Cardiac fibroblast (primary cell): Measurements from ENCODE around the gene PALD1.

Experiments
- DNase-seq, 2 donors: peaks; one replicate each; pipeline versions ENCODE4 v3.0.0 to v3.0.0-alpha.2; 2010; ENCODE audit warnings: low read depth in 2 of 2
- H3K4me3 ChIP-seq, 2 donors: replicated peaks in 1 of 2; 1 replicate in 1 of 2; 2 replicates in 1 of 2; pipeline ENCODE4 v1.5.1; 2011; ENCODE audit warnings: low read depth in 2 of 2, low read length in 2 of 2, mild to moderate bottlenecking in 2 of 2, moderate library complexity in 1 of 2
- CTCF ChIP-seq: IDR thresholded peaks from one replicate; pipeline ENCODE4 v1.5.1; 2011; ENCODE audit warnings: low read depth, mild to moderate bottlenecking, low read length, inconsistent platforms

PALD1 gene

GRCh38 chr10:70589762-70590654 is 111.4 kb downstream of the PALD1 start:
- peak; percentile 63 to 67 for DNase-seq
- TF ChIP-seq CTCF, result no peak
- H3K4me3 ChIP-seq, result no peak overlapping the region

DNA sequence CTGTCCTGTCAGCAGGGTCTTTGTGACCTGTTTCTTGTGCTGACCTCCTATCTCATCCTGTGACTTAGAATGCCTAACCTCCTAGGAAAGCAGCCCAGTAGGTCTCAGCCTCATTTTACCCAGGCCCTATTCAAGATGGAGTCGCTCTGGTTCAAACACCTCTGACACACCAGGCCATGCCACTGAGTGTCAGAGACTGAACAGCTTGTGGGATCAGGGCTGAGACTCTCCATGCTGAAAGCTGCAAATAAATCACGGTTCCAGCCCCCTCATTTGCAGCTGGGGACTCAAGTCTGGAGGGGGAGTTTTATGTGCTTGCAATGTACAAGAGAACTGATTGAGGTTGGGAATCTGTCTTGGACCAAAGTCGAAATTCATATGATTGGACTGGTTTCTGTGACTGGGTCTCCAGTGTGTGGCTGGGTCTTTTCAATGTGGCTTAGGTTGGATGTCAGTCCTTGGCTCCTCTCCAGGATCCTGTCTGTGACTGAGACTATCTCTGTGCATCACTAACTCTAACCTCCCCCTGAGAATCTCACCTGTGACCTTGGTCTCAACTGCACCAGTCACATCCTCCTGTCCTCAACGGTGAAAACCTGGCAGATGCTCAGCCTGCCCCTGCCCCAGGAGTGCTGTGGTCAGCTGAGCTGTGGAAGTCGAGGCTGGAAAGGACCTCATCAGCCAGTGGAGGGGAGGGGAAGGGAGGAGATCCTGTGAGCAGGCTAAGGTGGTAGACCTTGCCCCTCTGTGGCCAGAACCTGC is 112.3 kb downstream of the PALD1 start:
- DNase-seq, result no peak
- H3K4me3 ChIP-seq, result no peak overlapping the region
- TF ChIP-seq CTCF, result no peak

DNA sequence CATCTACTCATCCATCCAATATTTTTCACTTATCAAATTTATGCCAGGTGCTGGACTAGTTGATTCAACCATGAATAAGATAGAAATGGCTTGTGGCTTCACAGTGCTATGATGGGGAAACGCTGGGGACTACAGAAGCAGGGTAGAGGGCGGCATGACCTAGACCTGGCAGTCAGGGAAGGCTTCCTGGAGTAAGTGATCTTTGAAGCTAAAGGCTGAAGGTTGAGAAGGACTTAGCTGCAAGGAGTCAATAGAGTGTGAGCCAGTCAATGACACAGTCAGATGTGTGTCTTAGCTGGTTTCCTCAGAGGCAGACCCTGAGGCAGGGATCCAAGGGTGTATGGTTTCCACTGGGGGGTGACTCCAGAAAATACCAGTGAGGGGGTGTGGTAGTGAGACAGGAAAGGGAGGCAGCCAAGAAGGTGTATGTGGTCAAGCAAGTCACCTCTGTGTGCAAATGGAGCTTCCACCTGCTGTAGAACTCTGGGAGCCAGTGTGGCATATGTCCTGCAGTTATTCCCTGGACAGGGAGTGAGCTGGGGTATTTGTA is 113.7 kb downstream of the PALD1 start:
- no peak overlapping the region for H3K4me3 ChIP-seq
- no peak for TF ChIP-seq CTCF
- no peak for DNase-seq

DNA sequence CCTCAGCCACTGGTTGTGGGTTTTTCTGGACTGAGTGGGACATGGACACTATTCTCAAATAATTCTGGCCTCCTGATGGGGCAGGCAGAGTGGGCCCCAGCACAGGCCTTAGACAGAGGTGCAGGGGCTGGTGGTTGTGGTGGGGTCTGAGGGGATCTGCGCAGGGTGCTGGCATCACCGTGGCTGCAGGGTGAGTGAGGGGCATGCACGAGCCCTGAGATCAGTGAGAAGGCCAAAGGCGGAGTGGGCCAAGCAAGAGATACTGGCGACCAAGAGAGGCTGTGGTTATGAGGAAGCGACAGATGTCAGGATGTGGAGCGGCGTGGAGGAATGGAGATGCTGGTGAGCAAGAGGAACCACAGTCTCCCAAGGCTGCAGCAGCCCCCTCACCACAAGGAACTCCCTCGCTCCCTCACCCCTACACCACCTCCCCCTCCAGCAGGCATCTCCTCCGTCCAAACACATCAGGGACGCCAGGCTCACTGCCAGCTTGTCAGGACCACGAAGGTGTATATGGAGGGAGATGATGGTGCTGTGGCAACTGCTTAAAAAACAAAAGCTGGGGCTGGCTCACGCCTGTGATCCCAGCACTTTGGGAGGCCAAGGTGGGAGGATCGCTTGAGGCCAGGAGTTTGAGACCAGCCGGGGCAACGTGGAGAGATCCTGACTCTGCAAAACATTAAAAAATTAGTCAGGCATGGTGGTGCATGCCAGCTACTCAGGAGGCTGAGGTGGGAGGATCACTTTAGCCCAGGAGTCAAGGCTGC is 114.4 kb downstream of the PALD1 start:
- no peak overlapping the region for H3K4me3 ChIP-seq
- TF ChIP-seq CTCF, result no peak
- no peak for DNase-seq

GRCh38 chr10:70593513-70593890 is 114.9 kb downstream of the PALD1 start:
- H3K4me3 ChIP-seq, result no peak overlapping the region
- DNase-seq, result no peak
- no peak for TF ChIP-seq CTCF

DNA sequence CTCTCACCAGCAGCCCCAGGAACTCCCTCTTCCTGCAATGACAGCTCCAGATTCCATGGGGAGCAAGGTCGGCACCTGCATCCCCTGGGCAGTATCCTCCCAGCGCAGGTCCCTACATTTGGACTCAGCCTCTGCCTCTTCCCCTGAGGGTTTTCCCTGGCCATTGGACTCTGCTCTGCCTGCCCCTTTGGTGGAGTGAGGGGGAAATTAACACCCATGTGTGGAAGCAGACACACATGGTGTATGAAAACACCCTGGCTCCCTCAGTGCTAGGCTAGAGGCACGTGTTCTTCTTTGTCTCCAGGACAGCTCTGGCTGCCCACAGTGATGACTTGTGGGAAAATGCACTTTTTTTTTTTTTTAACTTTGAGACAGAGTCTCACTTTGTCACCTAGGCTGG is 115.6 kb downstream of the PALD1 start:
- H3K4me3 ChIP-seq, result no peak overlapping the region
- no peak for DNase-seq

More for the DNA sequence above, 115.6 kb downstream of the PALD1 start:
- TF ChIP-seq CTCF, result no peak
